GM23338 (cell line): ENCODE results near the gene C6orf136.

ENCODE experiments used
- CREB1 ChIP-seq: fragments of 250-450 bp; sonication (Bioruptor Pico); IDR thresholded peaks from 2 replicates; pipeline ENCODE4 v1.5.0; 2020; ENCODE audit warnings: low read depth, mild to moderate bottlenecking, moderate library complexity
- CTCF ChIP-seq, 2 experiments: fragments of 200-600 bp in 1 of 2; sonication (generic) in 1 of 2; conservative IDR thresholded peaks; 2 replicates each; pipeline versions ENCODE4 v1.5.1 to v1.6.1; 2016 to 2017; ENCODE audit warnings: antibody characterized with exemption in 2 of 2, low read depth in 2 of 2, mild to moderate bottlenecking in 2 of 2, moderate library complexity in 1 of 2

- TF ChIP-seq CTCF (conservative IDR thresholded peaks at IDR 0.05; ENCODE audit: low read depth in 2 of 2): peak; percentile 86 to 96
- peak; percentile 6; the same call in 1 of the 2 replicates for TF ChIP-seq CREB1 (CRISPR knock-in tag)
Measured at GRCh38 chr6:30672445-30673253, 25.7 kb downstream of the C6orf136 start, which contains the start of gene DHX16.
